ENCODE results near the gene BCL3.
"Not testable (repeated sequence)": the region's sequence is repeated elsewhere in the genome, so short reads cannot be mapped to it uniquely, and the experiment has no call there.

Gene BCL3

GRCh38 chr19:44720945-44721344 is 27.6 kb upstream of the BCL3 start:
- DNase-seq (ENCODE audit: low read depth): no peak

GRCh38 chr19:44721369-44721768 is 27.1 kb upstream of the BCL3 start:
- DNase-seq (ENCODE audit: low read depth): not testable (repeated sequence)

DNA sequence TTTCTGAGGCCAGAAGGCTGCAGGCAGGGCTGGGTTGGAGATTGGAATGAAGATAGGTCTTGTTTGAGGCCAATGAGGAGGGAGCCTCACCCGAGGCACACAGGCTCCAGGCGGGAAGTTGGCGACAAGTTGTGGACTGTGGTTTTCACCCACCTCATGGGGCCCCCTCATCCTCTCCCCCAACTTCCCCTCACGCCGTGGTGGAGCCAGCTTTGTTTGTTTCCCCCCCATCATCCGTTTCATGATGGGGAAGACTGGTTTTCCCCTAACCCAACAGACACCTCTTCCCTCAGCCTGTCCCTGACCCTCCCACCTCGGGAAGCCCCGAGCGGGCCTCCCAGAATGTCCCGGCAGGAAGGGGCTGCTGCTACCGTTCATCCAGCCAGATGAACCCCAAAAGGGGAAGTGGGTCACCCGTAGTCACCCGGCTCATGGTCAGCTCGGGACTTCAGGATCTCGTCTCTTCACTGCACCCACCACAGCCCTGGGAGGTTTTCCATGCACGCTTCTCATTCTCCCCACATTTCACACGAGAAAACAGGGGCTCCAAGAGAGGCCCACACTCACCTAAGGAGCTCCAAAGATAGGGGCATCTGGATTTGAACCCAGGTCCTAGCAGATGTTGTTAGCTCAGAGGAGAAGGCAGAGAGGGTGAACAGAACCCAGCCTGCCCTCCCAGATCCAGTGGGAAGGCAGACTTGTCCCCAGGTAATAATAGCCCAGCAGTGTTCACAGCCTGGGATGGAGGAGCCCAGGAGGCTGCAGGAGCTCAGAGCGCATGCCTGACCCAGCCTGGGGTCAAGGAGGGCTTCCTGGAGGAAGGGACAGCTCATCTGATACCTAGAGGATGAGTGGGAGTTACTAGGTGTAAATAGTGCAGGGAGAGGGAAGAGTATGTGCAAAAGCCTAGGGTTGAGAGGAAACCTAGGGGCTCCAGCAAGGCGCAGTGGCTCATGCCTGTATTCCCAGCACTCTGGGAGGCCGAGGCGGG is 26.1 kb upstream of the BCL3 start:
- no peak for DNase-seq (ENCODE audit: low read depth)

- DNase-seq (ENCODE audit: low read depth): no peak
Measured at GRCh38 chr19:44723299-44723951, 25.1 kb upstream of the BCL3 start.

GRCh38 chr19:44723952-44724319 is 24.6 kb upstream of the BCL3 start:
- DNase-seq (ENCODE audit: low read depth): peak; percentile 80

GRCh38 chr19:44725251-44725650 is 23.3 kb upstream of the BCL3 start:
- DNase-seq (ENCODE audit: low read depth): no peak

DNA sequence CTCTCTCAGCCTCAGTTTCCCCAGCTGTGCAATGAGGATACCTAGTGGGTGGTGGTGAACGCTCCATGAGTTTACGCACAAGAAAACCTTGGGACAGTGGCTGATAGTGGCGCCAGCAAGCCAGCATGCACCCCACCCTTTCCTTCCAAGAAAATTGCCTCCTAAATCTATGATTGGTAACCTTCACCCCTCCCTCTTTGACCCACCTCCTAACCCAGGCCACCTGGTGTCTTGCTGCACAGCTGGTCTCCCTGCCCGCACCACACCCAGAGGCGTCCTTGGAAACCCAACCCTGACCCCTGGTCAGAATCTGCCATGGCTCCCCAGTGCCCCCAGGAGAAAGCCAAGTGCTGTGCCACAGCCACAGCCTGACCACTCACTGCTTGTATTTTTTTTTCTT is 22.8 kb upstream of the BCL3 start:
- no peak for DNase-seq (ENCODE audit: low read depth)

DNA sequence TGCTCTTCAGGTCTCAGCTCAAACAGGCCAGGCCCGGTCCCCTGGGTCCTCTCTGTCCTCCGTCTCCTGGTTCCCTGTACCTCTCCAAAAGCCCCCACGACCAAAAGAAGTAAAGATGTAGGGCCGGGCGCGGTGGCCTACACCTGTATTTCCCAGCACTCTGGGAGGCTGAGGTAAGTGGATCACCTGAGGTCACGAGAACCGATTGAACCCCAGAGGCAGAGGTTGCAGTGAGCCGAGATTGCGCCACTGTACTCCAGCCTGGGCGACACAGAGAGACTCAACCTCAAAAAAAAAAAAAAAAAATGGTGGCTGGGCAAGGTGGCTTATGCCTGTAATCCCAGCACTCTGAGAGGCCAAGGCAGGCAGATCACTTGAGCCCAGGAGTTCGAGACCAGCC is 22.0 kb upstream of the BCL3 start:
- no peak for DNase-seq (ENCODE audit: low read depth)

DNA sequence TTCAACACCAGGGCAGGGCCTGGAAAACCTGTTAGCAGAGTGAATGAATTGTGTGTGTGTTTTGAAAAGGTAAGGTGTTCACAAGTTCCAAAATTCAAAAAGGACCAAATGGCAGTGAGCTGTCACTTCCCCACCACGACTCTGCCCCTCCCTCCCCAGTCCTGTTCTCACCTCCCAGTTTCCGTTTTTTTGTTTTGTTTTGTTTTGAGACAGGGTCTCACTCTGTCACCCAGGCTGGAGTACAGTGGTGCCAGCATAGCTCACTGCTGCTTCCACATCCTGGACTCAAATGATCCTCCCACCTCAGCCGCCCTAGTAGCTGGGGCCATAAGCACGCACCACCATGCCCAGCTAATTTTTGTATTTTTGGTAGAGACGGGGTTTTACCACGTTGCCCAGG is 20.3 kb upstream of the BCL3 start:
- DNase-seq (ENCODE audit: low read depth): no peak

DNA sequence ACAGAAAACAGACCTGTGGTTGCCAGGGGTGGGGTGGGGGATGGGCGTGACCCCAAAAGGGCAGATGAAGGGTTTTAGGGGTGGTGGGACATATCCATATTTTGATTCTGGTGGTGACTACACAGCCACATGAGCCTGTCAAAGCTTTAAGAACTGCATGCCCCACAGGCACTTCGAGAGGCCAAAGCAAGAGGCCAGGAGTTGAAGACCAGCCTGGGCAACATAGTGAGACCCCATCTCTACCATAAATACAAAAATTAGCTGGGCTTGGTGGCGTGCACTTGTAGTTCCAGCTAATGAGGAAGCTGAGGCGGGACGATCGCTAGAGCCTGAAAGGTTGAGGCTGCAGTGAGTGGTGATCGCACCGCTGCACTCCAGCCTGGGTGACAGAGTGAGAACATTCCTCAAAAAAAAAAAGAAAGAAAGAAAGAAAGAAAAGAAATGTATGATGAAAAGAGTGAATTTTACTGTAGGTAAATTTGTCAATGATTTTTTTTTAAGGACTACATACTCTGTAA is 18.9 kb upstream of the BCL3 start:
- DNase-seq (ENCODE audit: low read depth): no peak

DNA sequence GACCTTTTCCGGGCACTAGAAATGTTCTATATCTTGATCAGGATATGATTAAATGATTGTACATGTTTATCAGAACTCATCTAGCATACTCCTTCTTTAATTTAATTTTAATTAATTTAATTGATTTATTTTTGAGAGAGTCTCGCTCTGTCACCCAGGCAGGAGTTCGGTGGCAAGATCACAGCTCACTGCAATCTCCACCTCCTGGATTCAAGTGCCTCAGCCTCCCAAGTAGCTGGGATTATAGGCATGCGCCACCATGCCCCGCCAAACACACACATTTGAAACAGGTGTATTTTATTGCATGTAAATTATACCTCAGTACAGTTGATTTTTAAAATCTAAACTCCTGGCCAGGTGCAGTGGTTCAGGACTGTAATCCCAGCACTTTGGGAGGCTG is 17.4 kb upstream of the BCL3 start:
- DNase-seq (ENCODE audit: low read depth): no peak

GRCh38 chr19:44731622-44732021 is 16.9 kb upstream of the BCL3 start:
- DNase-seq (ENCODE audit: low read depth): no peak

GRCh38 chr19:44732235-44733014 is 16.1 kb upstream of the BCL3 start:
- no peak for DNase-seq (ENCODE audit: low read depth)

- DNase-seq (ENCODE audit: low read depth): no peak
Measured at GRCh38 chr19:44734357-44734756, 14.2 kb upstream of the BCL3 start.

- DNase-seq (ENCODE audit: low read depth): no peak
Measured at GRCh38 chr19:44735011-44735410, 13.5 kb upstream of the BCL3 start.

GRCh38 chr19:44737238-44738071 is 11.1 kb upstream of the BCL3 start:
- DNase-seq (ENCODE audit: low read depth): no peak

GRCh38 chr19:44738136-44738535 is 10.4 kb upstream of the BCL3 start:
- DNase-seq (ENCODE audit: low read depth): no peak

- DNase-seq (ENCODE audit: low read depth): no peak
Measured at GRCh38 chr19:44738603-44739558, 9.6 kb upstream of the BCL3 start.

DNA sequence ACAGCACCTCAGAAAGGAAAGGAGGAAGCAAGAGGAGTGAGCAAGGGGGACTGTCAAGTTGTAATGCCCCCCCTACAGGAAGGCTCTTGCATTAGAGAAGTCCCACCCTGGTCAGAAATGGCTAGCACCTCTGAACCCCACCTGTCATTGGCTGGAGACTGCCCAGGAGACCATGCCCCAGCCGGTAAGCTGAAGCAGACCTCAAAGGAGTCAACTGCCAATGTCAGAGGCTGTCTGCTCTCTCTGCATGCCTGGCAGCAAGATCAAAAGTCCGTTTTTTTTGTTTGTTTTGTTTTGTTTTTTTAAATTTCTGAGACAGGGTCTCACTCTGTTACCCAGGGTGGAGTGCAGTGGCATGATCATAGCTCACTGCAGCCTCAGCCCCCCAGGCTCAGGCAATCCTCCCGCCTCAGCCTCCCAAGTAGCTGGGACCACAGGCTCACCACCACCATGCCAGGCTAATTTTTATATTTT is 8.1 kb upstream of the BCL3 start:
- no peak for DNase-seq (ENCODE audit: low read depth)

DNA sequence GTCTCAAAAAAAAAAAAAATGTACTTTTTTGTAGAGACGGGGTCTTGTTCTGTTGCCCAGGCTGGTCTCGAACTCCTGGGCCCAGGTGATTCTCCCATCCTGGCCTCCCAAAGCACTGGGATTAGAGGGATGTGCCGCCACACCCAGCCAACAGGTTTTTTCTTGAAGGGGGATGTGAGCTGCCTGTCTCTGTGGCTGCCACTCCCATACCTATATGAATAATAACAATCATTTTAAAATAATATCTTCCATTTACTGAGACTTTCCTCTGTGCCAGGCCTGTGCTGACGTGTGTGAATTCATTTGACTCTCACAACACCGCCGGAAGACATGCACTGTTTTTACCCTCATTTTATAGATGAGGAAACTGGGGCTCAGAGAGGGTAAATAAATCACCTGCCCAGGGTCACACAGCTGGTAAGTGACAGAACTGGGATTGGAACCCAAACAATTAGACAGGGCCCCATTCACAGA is 7.2 kb upstream of the BCL3 start:
- no peak for DNase-seq (ENCODE audit: low read depth)
